Erythroblast (primary cell): ENCODE measurements around the gene RUNDC3A.

Experiments
- GATA1 ChIP-seq: IDR thresholded peaks from 2 replicates; pipeline ENCODE4 v1.6.1; 2011; ENCODE audit warnings: low read depth, mild to moderate bottlenecking, control low read depth, low read length, moderate library complexity
- POLR2A ChIP-seq: IDR thresholded peaks from 2 replicates; pipeline ENCODE4 v1.6.1; 2011; ENCODE audit warnings: mild to moderate bottlenecking, low read length

- TF ChIP-seq POLR2A (no peak), GATA1 (no peak)
Measured at GRCh38 chr17:44314524-44314868, 6.1 kb downstream of the RUNDC3A start.
